Measurements from ENCODE around the gene SYNGR1. TPM values are rescaled to one million over a fixed set of nuclear protein-coding genes. Genes with fewer than 3 reads are reported as not detected.

Gene SYNGR1
- total RNA-seq, 5 donors from 2014 or later (not counting 1 experiment from before 2014, with no cell fraction given) = 1.1 to 4.3 (median 2.7) TPM

DNA sequence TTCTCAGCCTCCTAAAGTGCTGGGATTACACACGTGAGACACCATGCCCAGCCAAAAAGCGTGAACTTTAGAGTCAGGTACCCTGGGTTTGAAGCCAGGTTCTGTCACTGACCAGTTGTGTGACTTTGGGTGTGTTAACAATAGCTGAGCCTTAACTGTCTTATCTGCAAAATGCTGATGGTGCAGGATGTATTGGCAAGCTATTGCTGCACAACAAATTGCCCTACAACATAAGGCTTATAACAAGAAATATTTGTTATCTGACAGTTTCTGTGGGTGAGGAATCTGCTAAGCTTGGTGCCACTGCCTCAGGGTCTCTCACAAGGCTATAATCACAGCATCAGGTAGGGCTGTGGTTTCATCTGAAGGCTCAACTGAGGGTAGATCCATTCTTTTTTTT, 21.9 kb downstream of the SYNGR1 start:
- Mint-ChIP-seq H3K27me3 (peaks cover 0 to 2% of the 10 kb centered on the region in 2 donors), H3K36me3 (no peaks in the 10 kb centered on the region), H3K9me3 (no peaks in the 10 kb centered on the region), H3K4me1 (no peaks in the 10 kb centered on the region), H3K27ac (no peak overlapping the region), H3K4me3 (no peak overlapping the region)
- Histone ChIP-seq H3K9me3 (peaks cover 2% of the 10 kb centered on the region), H3K4me3 (ENCODE audit: control insufficient read depth in 1 of 2, extremely low read depth in 1 of 2, low read length in 1 of 2) (no peak overlapping the region), H3K36me3 (ENCODE audit: control insufficient read depth in 2 of 2, extremely low read depth in 1 of 2, insufficient read depth in 1 of 2, low read length in 1 of 2) (no peaks in the 10 kb centered on the region), H3K27ac (ENCODE audit: low read length) (no peak overlapping the region), H3K4me1 (ENCODE audit: control insufficient read depth in 1 of 2, extremely low read depth in 1 of 2, insufficient read depth in 2 of 2, low read length in 2 of 2) (no peaks in the 10 kb centered on the region), H3K27me3 (replicated peaks in 1 of 2; ENCODE audit: control insufficient read depth in 2 of 2, extremely low read depth in 1 of 2, insufficient read depth in 2 of 2, low read length in 1 of 2) (peaks cover 0 to 30% of the 10 kb centered on the region in 2 experiments)
- ChIA-PET CTCF (no interaction called here), POLR2A (interaction anchor here in 1 of 2 donors (0.6 kb wide), 1 partner anchor 937 kb away, joined by 10 read pairs; no protein-coding TSS in a partner anchor)
- DNase-seq (no peak), ATAC-seq (replicated peaks in 1 of 4) (no peak)
- WGBS (ENCODE audit: insufficient coverage) = 93% methylated on average over 2 of the region's 2 CpGs

DNA sequence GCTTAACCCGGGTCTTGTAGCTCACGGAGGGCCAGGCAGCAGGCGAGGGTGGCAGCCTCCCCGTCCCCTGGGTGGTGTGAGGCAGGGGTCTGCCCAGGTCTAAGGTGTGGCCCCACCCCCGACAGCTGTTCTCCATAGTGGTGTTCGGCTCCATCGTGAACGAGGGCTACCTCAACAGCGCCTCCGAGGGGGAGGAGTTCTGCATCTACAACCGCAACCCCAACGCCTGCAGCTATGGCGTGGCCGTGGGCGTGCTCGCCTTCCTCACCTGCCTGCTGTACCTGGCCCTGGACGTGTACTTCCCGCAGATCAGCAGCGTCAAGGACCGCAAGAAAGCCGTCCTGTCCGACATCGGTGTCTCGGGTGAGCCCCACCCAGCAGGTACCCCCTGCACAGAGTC, 24.4 kb downstream of the SYNGR1 start:
- ChIA-PET POLR2A (no interaction called here), CTCF (no interaction called here)
- ATAC-seq (replicated peaks in 1 of 4) (no peak), DNase-seq (no peak)
- Mint-ChIP-seq H3K9me3 (no peaks in the 10 kb centered on the region), H3K27ac (no peak overlapping the region), H3K27me3 (peaks cover 0 to 4% of the 10 kb centered on the region in 2 donors), H3K36me3 (no peaks in the 10 kb centered on the region), H3K4me1 (no peaks in the 10 kb centered on the region), H3K4me3 (no peak overlapping the region)
- peaks cover 0 to 47% of the 10 kb centered on the region in 2 experiments for H3K27me3 ChIP-seq (replicated peaks in 1 of 2; ENCODE audit: control insufficient read depth in 2 of 2, extremely low read depth in 1 of 2, insufficient read depth in 2 of 2, low read length in 1 of 2)
- no peak overlapping the region for H3K27ac ChIP-seq (ENCODE audit: low read length)
- no peak overlapping the region for H3K4me3 ChIP-seq (ENCODE audit: control insufficient read depth in 1 of 2, extremely low read depth in 1 of 2, low read length in 1 of 2)
- peaks cover 2% of the 10 kb centered on the region for H3K9me3 ChIP-seq
- no peaks in the 10 kb centered on the region for H3K4me1 ChIP-seq (ENCODE audit: control insufficient read depth in 1 of 2, extremely low read depth in 1 of 2, insufficient read depth in 2 of 2, low read length in 2 of 2)
- WGBS (ENCODE audit: insufficient coverage) = 87% methylated on average over 22 of the region's 24 CpGs
- H3K36me3 ChIP-seq (ENCODE audit: control insufficient read depth in 2 of 2, extremely low read depth in 1 of 2, insufficient read depth in 1 of 2, low read length in 1 of 2) = no peaks in the 10 kb centered on the region

DNA sequence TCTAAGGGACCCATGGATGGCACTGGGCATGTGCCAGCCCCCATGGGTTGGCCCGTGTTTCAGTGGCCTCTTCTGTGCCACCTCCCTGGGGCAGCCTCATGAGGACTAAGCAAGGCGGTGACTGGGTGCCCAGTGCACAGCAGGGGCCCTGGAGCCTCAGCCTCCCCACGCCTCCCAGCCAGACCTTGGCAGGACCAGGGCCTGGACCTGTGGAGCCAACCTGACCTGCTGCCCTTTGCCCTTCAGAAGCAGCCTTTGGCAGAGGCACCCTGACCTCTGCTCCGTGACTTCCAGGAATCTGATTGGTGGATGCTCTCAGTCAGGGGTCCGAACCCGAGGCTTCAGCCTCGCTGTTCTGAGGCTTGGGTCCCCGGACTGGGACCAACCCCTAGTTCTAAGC, 25.0 kb downstream of the SYNGR1 start:
- Histone ChIP-seq H3K27me3 (replicated peaks in 1 of 2; ENCODE audit: control insufficient read depth in 2 of 2, extremely low read depth in 1 of 2, insufficient read depth in 2 of 2, low read length in 1 of 2) (peaks cover 0 to 47% of the 10 kb centered on the region in 2 experiments), H3K9me3 (peaks cover 2% of the 10 kb centered on the region), H3K27ac (ENCODE audit: low read length) (no peak overlapping the region), H3K36me3 (ENCODE audit: control insufficient read depth in 2 of 2, extremely low read depth in 1 of 2, insufficient read depth in 1 of 2, low read length in 1 of 2) (no peaks in the 10 kb centered on the region), H3K4me1 (ENCODE audit: control insufficient read depth in 1 of 2, extremely low read depth in 1 of 2, insufficient read depth in 2 of 2, low read length in 2 of 2) (no peaks in the 10 kb centered on the region), H3K4me3 (ENCODE audit: control insufficient read depth in 1 of 2, extremely low read depth in 1 of 2, low read length in 1 of 2) (no peak overlapping the region)
- no peak for DNase-seq
- H3K4me1 Mint-ChIP-seq = no peaks in the 10 kb centered on the region
- CTCF ChIA-PET = no interaction called here
- H3K9me3 Mint-ChIP-seq = no peaks in the 10 kb centered on the region
- H3K4me3 Mint-ChIP-seq = no peak overlapping the region
- POLR2A ChIA-PET = no interaction called here
- H3K27ac Mint-ChIP-seq = no peak overlapping the region
- H3K36me3 Mint-ChIP-seq = no peaks in the 10 kb centered on the region
- H3K27me3 Mint-ChIP-seq = peaks cover 0 to 4% of the 10 kb centered on the region in 2 donors
- no peak for ATAC-seq (replicated peaks in 1 of 4)
- 79% methylated on average over 4 of the region's 8 CpGs for WGBS (ENCODE audit: insufficient coverage)

DNA sequence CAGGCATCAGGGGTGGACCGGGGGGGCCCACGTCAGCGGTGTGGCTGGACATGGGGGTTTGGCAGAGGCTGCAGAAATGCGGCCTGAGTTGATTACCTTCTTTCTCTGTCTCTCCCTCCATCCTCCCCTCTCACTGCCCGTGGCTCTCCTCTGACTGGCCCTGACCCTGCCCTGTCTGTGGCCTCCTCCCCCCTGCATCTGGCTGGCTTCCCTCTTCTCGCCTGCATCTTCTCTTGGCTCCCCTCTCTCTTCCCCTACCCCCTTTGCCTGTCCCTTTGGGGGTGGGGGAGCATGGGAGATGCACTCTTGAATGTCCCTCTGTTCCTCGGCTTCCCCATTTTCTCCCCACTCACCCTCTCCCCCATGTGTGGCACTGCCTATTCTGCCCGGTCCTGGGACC, 25.9 kb downstream of the SYNGR1 start:
- ATAC-seq (replicated peaks in 1 of 4) (no peak), DNase-seq (no peak)
- H3K9me3 Mint-ChIP-seq = no peaks in the 10 kb centered on the region
- no peaks in the 10 kb centered on the region for H3K36me3 ChIP-seq (ENCODE audit: control insufficient read depth in 2 of 2, extremely low read depth in 1 of 2, insufficient read depth in 1 of 2, low read length in 1 of 2)
- no peak overlapping the region for H3K4me3 Mint-ChIP-seq
- H3K9me3 ChIP-seq = peaks cover 2% of the 10 kb centered on the region
- H3K4me1 Mint-ChIP-seq = no peaks in the 10 kb centered on the region
- no peak overlapping the region for H3K4me3 ChIP-seq (ENCODE audit: control insufficient read depth in 1 of 2, extremely low read depth in 1 of 2, low read length in 1 of 2)
- ChIA-PET POLR2A (no interaction called here), CTCF (no interaction called here)
- peaks cover 0 to 47% of the 10 kb centered on the region in 2 experiments for H3K27me3 ChIP-seq (replicated peaks in 1 of 2; ENCODE audit: control insufficient read depth in 2 of 2, extremely low read depth in 1 of 2, insufficient read depth in 2 of 2, low read length in 1 of 2)
- no peak overlapping the region for H3K27ac ChIP-seq (ENCODE audit: low read length)
- no peaks in the 10 kb centered on the region for H3K36me3 Mint-ChIP-seq
- no peak overlapping the region for H3K27ac Mint-ChIP-seq
- peaks cover 0 to 4% of the 10 kb centered on the region in 2 donors for H3K27me3 Mint-ChIP-seq
- WGBS (ENCODE audit: insufficient coverage) = 75% methylated on average over 5 of the region's 8 CpGs
- H3K4me1 ChIP-seq (ENCODE audit: control insufficient read depth in 1 of 2, extremely low read depth in 1 of 2, insufficient read depth in 2 of 2, low read length in 2 of 2) = no peaks in the 10 kb centered on the region

DNA sequence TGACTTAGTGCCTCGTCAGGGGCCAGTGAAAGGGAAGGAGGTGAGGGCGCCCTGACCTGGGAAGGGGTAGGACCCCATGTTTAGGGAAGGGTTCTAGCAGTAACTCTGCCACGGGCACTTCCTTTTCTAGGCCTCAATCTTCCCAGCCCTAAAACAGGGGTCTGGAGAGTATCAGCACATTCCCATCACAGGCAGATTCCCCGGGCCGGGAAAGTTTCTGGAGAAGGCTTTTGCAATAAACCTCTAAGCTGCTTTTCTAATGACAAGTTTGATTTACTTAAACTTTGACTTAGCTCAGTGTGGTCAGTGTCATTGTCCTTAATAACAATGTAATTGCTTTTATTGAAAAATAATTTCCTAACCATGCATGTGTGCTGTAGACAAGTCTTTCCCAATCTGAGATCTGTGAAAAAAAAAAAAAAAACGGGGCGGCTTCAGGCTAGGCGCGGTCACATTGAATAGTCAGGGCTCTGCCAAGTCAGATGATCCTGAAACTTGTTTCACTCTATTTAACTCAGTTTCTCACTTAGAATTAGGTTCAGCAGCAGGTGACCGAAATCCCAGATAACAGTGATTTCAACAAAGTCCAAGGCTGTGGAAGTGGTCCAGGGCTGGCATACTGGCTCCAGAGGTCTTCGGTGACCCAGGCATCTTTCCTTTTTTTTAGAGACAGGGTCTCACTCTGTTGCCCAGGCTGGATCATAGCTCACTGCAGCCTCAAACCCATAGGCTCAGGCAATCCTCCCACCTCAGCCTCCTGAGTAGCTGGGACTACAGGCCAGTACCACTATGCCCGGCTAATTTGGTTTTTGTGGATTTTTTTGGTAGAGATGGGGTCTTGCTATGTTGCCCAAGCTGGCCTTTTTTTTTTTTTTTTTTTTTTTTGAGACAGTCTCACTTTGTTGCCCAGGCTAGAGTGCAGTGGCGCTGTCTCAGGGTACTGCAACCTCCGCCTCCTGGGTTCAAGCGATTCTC, 30.3 kb downstream of the SYNGR1 start:
- no peaks in the 10 kb centered on the region for H3K9me3 ChIP-seq
- CTCF ChIA-PET = interaction anchor here in 1 of 2 donors (0.7 kb wide), 1 partner anchor 24 kb away, joined by 5 read pairs; no protein-coding TSS in a partner anchor

DNA sequence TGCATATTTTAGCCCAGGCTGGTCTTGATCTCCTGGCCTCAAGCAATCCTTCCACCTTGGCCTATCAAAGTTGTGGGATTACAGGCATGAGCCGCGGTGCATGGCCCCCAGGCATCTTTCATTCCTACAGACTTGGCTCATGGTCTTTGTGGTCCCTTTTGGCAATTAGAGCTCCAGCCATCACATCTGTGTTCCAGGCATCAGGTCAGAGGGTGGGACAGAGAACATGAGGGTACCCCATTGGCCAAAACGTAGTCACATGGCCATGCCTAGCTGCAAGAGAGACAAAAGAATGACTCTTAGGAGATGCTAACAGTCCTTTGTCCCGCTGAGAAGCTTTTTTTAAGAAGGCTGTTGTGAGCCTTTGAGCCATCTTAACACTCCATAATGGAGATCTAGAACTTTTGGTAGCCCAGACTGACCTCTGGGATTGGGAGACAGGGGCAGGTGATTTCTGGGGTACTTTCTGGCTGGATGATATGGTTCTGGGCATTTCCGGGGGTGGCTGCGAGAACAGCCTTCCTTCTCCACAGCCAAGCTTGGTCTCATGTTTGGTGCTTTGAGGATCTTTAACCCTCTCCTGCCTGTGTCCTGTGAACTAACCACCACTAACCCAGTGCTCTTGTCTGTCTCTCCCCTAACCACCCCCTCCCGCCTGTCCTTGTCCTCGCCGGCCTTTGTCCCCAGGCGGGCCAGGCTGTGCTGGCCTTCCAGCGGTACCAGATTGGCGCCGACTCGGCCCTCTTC, 31.4 kb downstream of the SYNGR1 start:
- Histone ChIP-seq H3K4me1 (ENCODE audit: control insufficient read depth in 1 of 2, extremely low read depth in 1 of 2, insufficient read depth in 2 of 2, low read length in 2 of 2) (no peaks in the 10 kb centered on the region), H3K9me3 (no peaks in the 10 kb centered on the region), H3K36me3 (ENCODE audit: control insufficient read depth in 2 of 2, extremely low read depth in 1 of 2, insufficient read depth in 1 of 2, low read length in 1 of 2) (peaks cover 0 to 6% of the 10 kb centered on the region in 2 donors), H3K27ac (ENCODE audit: low read length) (no peak overlapping the region), H3K4me3 (ENCODE audit: control insufficient read depth in 1 of 2, extremely low read depth in 1 of 2, low read length in 1 of 2) (no peak overlapping the region), H3K27me3 (replicated peaks in 1 of 2; ENCODE audit: control insufficient read depth in 2 of 2, extremely low read depth in 1 of 2, insufficient read depth in 2 of 2, low read length in 1 of 2) (peaks cover 0 to 26% of the 10 kb centered on the region in 2 experiments)
- H3K27me3 Mint-ChIP-seq = peaks cover 0 to 4% of the 10 kb centered on the region in 2 donors
- H3K36me3 Mint-ChIP-seq = no peaks in the 10 kb centered on the region
- ATAC-seq (replicated peaks in 1 of 4) (no peak), DNase-seq (no peak)
- H3K27ac Mint-ChIP-seq = no peak overlapping the region
- 95% methylated on average over 12 of the region's 14 CpGs for WGBS (ENCODE audit: insufficient coverage)
- peaks cover 0 to 2% (median under 1%) of the 10 kb centered on the region in 3 donors for H3K4me1 Mint-ChIP-seq
- H3K4me3 Mint-ChIP-seq = no peak overlapping the region
- POLR2A ChIA-PET = no interaction called here
- no peaks in the 10 kb centered on the region for H3K9me3 Mint-ChIP-seq
- CTCF ChIA-PET = interaction anchor here in 1 of 2 donors (0.6 kb wide), 1 partner anchor 1698 kb away, joined by 3 read pairs; no protein-coding TSS in a partner anchor

More for the DNA sequence above, 30.3 kb downstream of the SYNGR1 start:
- Histone ChIP-seq H3K4me1 (ENCODE audit: control insufficient read depth in 1 of 2, extremely low read depth in 1 of 2, insufficient read depth in 2 of 2, low read length in 2 of 2) (no peaks in the 10 kb centered on the region), H3K4me3 (ENCODE audit: control insufficient read depth in 1 of 2, extremely low read depth in 1 of 2, low read length in 1 of 2) (no peak overlapping the region), H3K27me3 (replicated peaks in 1 of 2; ENCODE audit: control insufficient read depth in 2 of 2, extremely low read depth in 1 of 2, insufficient read depth in 2 of 2, low read length in 1 of 2) (peaks cover 0 to 38% of the 10 kb centered on the region in 2 experiments), H3K36me3 (ENCODE audit: control insufficient read depth in 2 of 2, extremely low read depth in 1 of 2, insufficient read depth in 1 of 2, low read length in 1 of 2) (peaks cover 0 to 6% of the 10 kb centered on the region in 2 donors), H3K27ac (ENCODE audit: low read length) (no peak overlapping the region)
- Mint-ChIP-seq H3K27ac (no peak overlapping the region), H3K4me1 (no peaks in the 10 kb centered on the region), H3K9me3 (no peaks in the 10 kb centered on the region), H3K36me3 (no peaks in the 10 kb centered on the region), H3K4me3 (no peak overlapping the region), H3K27me3 (peaks cover 0 to 4% of the 10 kb centered on the region in 2 donors)
- POLR2A ChIA-PET = interaction anchor here in 1 of 2 donors (0.6 kb wide), 1 partner anchor 220 kb away, joined by 4 read pairs; no protein-coding TSS in a partner anchor
- WGBS (ENCODE audit: insufficient coverage) = 100% methylated on average over 1 of the region's 15 CpGs
- DNase-seq (no peak), ATAC-seq (replicated peaks in 1 of 4) (no peak)
